ENCODE measurements around the gene PARL.

The PARL gene

GRCh38 chr3:183839751-183840150, 44.9 kb downstream of the PARL start:
- no peak for DNase-seq
- no peak overlapping the region for H3K4me3 ChIP-seq (ENCODE audit: low read depth, low read length)
- H3K4me1 ChIP-seq, result no peaks in the 10 kb centered on the region
- no peaks in the 10 kb centered on the region for H3K27me3 ChIP-seq
- H3K36me3 ChIP-seq, result peaks cover 68% of the 10 kb centered on the region
- H3K9me3 ChIP-seq, result no peaks in the 10 kb centered on the region
- no peak for TF ChIP-seq CTCF (IDR thresholded peaks at IDR 0.05; ENCODE audit: low read depth, low read length)

GRCh38 chr3:183837894-183838293, 46.8 kb downstream of the PARL start:
- no peak for DNase-seq
- H3K9me3 ChIP-seq, result no peaks in the 10 kb centered on the region
- H3K36me3 ChIP-seq, result peaks cover 64% of the 10 kb centered on the region
- no peaks in the 10 kb centered on the region for H3K27me3 ChIP-seq
- H3K4me3 ChIP-seq (ENCODE audit: low read depth, low read length), result no peak overlapping the region
- TF ChIP-seq CTCF (IDR thresholded peaks at IDR 0.05; ENCODE audit: low read depth, low read length), result no peak
- no peaks in the 10 kb centered on the region for H3K4me1 ChIP-seq

GRCh38 chr3:183837390-183837789, 47.3 kb downstream of the PARL start:
- H3K36me3 ChIP-seq, result peaks cover 68% of the 10 kb centered on the region
- no peak for TF ChIP-seq CTCF (IDR thresholded peaks at IDR 0.05; ENCODE audit: low read depth, low read length)
- no peak overlapping the region for H3K4me3 ChIP-seq (ENCODE audit: low read depth, low read length)
- no peaks in the 10 kb centered on the region for H3K9me3 ChIP-seq
- no peaks in the 10 kb centered on the region for H3K27me3 ChIP-seq
- no peaks in the 10 kb centered on the region for H3K4me1 ChIP-seq
- DNase-seq, result no peak

DNA sequence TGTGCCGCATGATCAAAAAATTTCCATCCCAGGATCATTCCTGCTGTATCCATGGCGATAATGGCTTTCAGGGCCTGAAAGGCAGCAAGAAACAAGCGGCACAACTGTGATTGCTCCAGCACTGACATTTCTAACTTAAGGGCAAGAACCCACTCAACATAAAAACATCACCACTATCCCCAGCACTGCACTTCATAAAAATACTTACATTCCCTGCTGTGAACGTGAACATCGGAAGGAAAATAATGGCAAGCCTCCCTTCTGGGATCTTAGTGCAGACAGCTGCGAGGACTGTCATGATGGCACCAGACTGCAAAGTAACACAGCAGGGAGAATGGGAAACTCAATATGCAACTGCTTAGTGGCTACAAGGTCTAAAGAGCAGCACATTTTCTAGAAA, 51.2 kb downstream of the PARL start:
- no peaks in the 10 kb centered on the region for H3K27me3 ChIP-seq
- no peaks in the 10 kb centered on the region for H3K9me3 ChIP-seq
- TF ChIP-seq CTCF (IDR thresholded peaks at IDR 0.05; ENCODE audit: low read depth, low read length), result no peak
- no peaks in the 10 kb centered on the region for H3K4me1 ChIP-seq
- H3K4me3 ChIP-seq (ENCODE audit: low read depth, low read length), result no peak overlapping the region
- no peak for DNase-seq
- peaks cover 40% of the 10 kb centered on the region for H3K36me3 ChIP-seq

DNA sequence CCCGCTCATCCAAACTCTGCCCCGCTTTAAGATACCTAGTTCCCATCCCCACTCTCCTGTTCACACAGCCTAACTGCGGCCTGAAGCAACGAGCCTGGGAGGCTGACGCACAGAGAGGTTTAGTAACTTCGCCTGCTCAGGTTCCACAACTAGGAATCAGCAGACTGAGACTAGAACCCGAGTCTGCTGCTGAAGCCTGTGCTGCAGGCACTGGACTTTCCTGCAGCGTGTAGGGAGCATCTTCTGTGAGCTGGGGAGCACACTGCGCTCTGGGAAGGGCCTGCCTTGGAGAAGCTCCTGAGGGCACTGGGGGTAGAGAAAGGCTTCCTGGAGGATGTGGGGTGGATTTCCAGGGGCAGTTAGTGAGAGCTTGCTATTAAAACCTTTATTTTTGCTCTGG, 54.5 kb downstream of the PARL start:
- H3K4me3 ChIP-seq (ENCODE audit: low read depth, low read length), result no peak overlapping the region
- no peak for TF ChIP-seq CTCF (IDR thresholded peaks at IDR 0.05; ENCODE audit: low read depth, low read length)
- H3K36me3 ChIP-seq, result peaks cover 22% of the 10 kb centered on the region

DNA sequence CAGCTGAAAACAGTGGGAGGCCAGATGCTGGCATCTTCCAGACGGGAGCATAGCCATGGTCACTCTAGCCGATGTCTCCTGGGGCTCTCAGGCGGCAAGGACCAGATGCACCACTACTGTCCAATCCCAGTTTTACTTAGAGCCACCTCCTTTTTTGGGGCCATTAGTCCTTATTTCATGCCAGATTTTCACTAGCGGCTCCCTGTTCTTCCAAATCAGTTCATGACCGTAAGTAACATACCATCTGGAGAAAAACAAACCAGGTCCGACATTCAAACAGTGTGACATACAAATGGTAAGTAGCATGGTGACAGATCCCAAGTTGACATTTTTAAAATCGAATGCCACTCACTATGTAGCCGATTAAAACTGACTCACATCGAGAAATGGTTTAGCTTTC, 55.2 kb downstream of the PARL start:
- Histone ChIP-seq H3K4me3 (ENCODE audit: low read depth, low read length) (no peak overlapping the region), H3K27me3 (no peaks in the 10 kb centered on the region), H3K36me3 (peaks cover 22% of the 10 kb centered on the region), H3K4me1 (no peaks in the 10 kb centered on the region), H3K9me3 (no peaks in the 10 kb centered on the region)
- TF ChIP-seq CTCF (IDR thresholded peaks at IDR 0.05; ENCODE audit: low read depth, low read length), result no peak
- no peak for DNase-seq

More for the DNA sequence above, 54.5 kb downstream of the PARL start:
- Histone ChIP-seq H3K9me3 (no peaks in the 10 kb centered on the region), H3K27me3 (no peaks in the 10 kb centered on the region), H3K4me1 (no peaks in the 10 kb centered on the region)
- DNase-seq, result no peak
